Measurements from ENCODE around the gene TUT4.

GRCh38 chr1:52460694-52461093, 92.2 kb downstream of the TUT4 start:
- no peak for TF ChIP-seq CTCF (conservative IDR thresholded peaks at IDR 0.05; ENCODE audit: low read depth in 2 of 2)
- no peak for TF ChIP-seq EZH2 (IDR thresholded peaks at IDR 0.05; ENCODE audit: low read depth, unreplicated experiment)
- TF ChIP-seq REST (IDR thresholded peaks at IDR 0.05; ENCODE audit: unreplicated experiment): no peak
- TF ChIP-seq POLR2AphosphoS5 (IDR thresholded peaks at IDR 0.05; ENCODE audit: low read depth): no peak
- TF ChIP-seq JUNB (IDR thresholded peaks at IDR 0.05; ENCODE audit: unreplicated experiment): no peak
- no peak for TF ChIP-seq ETS1 (IDR thresholded peaks at IDR 0.05)
- TF ChIP-seq EZH2phosphoT487 (IDR thresholded peaks at IDR 0.05; ENCODE audit: unreplicated experiment): no peak
- no peak for TF ChIP-seq NANOG (IDR thresholded peaks at IDR 0.05; ENCODE audit: borderline replicate concordance)
- no peak for TF ChIP-seq CREB1 (CRISPR knock-in tag; IDR thresholded peaks at IDR 0.05; ENCODE audit: low read depth)
- no peak for TF ChIP-seq ZNF114 (CRISPR knock-in tag; IDR thresholded peaks at IDR 0.05)
- no peak for TF ChIP-seq STAT1 (IDR thresholded peaks at IDR 0.05; ENCODE audit: unreplicated experiment)

Measured in GM23338 (cell line).